Astrocyte (in vitro differentiated cells and primary cell): ENCODE data around the gene FN3K.

Experiments used
- CTCF ChIP-seq: IDR thresholded peaks from 2 replicates; pipeline ENCODE4 v1.5.1; 2011; ENCODE audit warnings: low read depth, mild to moderate bottlenecking, inconsistent platforms, low read length, moderate library complexity; ENCODE audit not compliant: insufficient read depth
- EZH2 ChIP-seq: IDR thresholded peaks from 2 replicates; pipeline ENCODE4 v1.6.1; 2012; ENCODE audit warnings: mild to moderate bottlenecking, low read length, inconsistent platforms; ENCODE audit not compliant: insufficient read depth

DNA sequence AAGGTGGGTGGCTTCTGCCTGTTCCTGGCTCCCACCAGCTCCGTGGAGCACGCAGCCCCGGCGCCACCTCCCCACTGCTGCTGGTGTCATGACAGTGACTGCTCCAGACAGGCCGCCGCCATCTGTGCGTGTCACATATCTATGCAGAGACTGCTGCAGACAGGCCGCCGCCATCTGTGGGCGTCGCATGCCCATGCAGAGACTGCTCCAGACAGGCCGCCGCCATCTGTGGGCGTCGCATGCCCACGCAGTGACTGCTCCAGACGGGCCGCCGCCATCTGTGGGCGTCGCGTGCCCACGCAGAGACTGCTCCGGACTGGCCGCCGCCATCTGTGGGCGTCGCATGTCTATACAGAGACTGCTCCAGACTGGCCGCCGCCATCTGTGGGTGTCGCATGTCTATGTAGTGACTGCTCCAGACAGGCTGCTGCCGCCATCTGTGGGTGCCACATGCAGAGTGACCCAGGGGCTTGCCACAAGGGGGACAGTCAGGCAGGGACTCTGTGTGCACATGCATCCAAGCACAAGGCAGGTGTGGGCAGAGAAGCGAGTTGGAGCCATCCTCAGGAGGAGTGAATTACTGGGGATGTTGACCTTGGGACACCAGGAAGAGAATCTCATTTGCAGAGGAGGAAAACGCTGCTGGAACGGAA, 22.2 kb upstream of the FN3K start:
- no peak for TF ChIP-seq CTCF
- TF ChIP-seq EZH2, result no peak
